CD4-positive, alpha-beta T cell treated with Interleukin-17A for 4 hours (primary cell): ENCODE data around the gene CYFIP2.

Experiments used
- DNase-seq: peaks from one replicate; pipeline ENCODE4 v3.0.0-alpha.2; 2020; ENCODE audit warnings: mixed read lengths

Gene CYFIP2

GRCh38 chr5:157289164-157289819 is 23.4 kb downstream of the CYFIP2 start:
- DNase-seq = no peak

- peak; percentile 37 for DNase-seq
Measured at GRCh38 chr5:157290156-157290980, 24.4 kb downstream of the CYFIP2 start.

- no peak for DNase-seq
Measured at GRCh38 chr5:157290981-157291711, 25.2 kb downstream of the CYFIP2 start.

- no peak for DNase-seq
Measured at GRCh38 chr5:157292599-157292998, 26.7 kb downstream of the CYFIP2 start.

GRCh38 chr5:157294407-157295091 is 28.6 kb downstream of the CYFIP2 start:
- DNase-seq = no peak

- no peak for DNase-seq
Measured at GRCh38 chr5:157295247-157295646, 29.3 kb downstream of the CYFIP2 start.

GRCh38 chr5:157300564-157300963 is 34.6 kb downstream of the CYFIP2 start:
- no peak for DNase-seq

GRCh38 chr5:157301066-157301465 is 35.1 kb downstream of the CYFIP2 start:
- no peak for DNase-seq

GRCh38 chr5:157303023-157303422 is 37.1 kb downstream of the CYFIP2 start:
- DNase-seq = no peak

- peak; percentile 73 for DNase-seq
Measured at GRCh38 chr5:157303667-157304327, 37.9 kb downstream of the CYFIP2 start.

- no peak for DNase-seq
Measured at GRCh38 chr5:157306081-157306480, 40.2 kb downstream of the CYFIP2 start.

GRCh38 chr5:157306692-157307471 is 41.0 kb downstream of the CYFIP2 start:
- DNase-seq = peak; percentile 67

- peak; percentile 42 for DNase-seq
Measured at GRCh38 chr5:157308836-157309465, 43.0 kb downstream of the CYFIP2 start.

GRCh38 chr5:157309796-157310195 is 43.9 kb downstream of the CYFIP2 start:
- DNase-seq = no peak

GRCh38 chr5:157311595-157311994 is 45.7 kb downstream of the CYFIP2 start:
- no peak for DNase-seq

GRCh38 chr5:157312492-157312891 is 46.6 kb downstream of the CYFIP2 start:
- peak; percentile 73 for DNase-seq

- DNase-seq = no peak
Measured at GRCh38 chr5:157322581-157322980, 56.7 kb downstream of the CYFIP2 start.

GRCh38 chr5:157323107-157323706 is 57.3 kb downstream of the CYFIP2 start:
- peak; percentile 24 for DNase-seq

- DNase-seq = no peak
Measured at GRCh38 chr5:157324237-157324636, 58.3 kb downstream of the CYFIP2 start.

- no peak for DNase-seq
Measured at GRCh38 chr5:157326440-157327005, 60.6 kb downstream of the CYFIP2 start.
